M059J (cell line): ENCODE results near the gene NEUROG3. TPM values are rescaled to one million over a fixed set of nuclear protein-coding genes. Genes with fewer than 3 reads are reported as not detected.
"Not testable (repeated sequence)": the region's sequence is repeated elsewhere in the genome, so short reads cannot be mapped to it uniquely, and the experiment has no call there.

Source experiments
- DNase-seq: peaks from one replicate; pipeline ENCODE4 v3.0.0-alpha.2; 2012; ENCODE audit warnings: low read depth
- total RNA-seq: library from RNA; depleted of rRNA; stranded (reverse); fragments of >200 nt; shearing (Covaris generic); gene quantifications from 2 replicates; pipeline ENCODE4 v1.2.3, GENCODE V29; 2014

Gene NEUROG3
- total RNA-seq, 1 experiment from 2014 or later = not detected

- no peak for DNase-seq
These were observed 1.5 kb downstream of the NEUROG3 start for GRCh38 chr10:69571618-69572158.

GRCh38 chr10:69570050-69570816 lies 3.0 kb downstream of the NEUROG3 start:
- no peak for DNase-seq

- DNase-seq = no peak
These were observed 3.8 kb downstream of the NEUROG3 start for GRCh38 chr10:69569396-69569934.

- no peak for DNase-seq
These were observed 4.5 kb downstream of the NEUROG3 start for GRCh38 chr10:69568472-69569395.

- DNase-seq = peak; percentile 29
These were observed 5.3 kb downstream of the NEUROG3 start for GRCh38 chr10:69567920-69568319.

GRCh38 chr10:69562731-69563254 lies 10.4 kb downstream of the NEUROG3 start:
- DNase-seq = no peak

- no peak for DNase-seq
These were observed 13.7 kb downstream of the NEUROG3 start for GRCh38 chr10:69559525-69559924.

GRCh38 chr10:69558559-69558958 lies 14.7 kb downstream of the NEUROG3 start:
- no peak for DNase-seq

GRCh38 chr10:69554611-69555010 lies 18.6 kb downstream of the NEUROG3 start:
- no peak for DNase-seq

- no peak for DNase-seq
These were observed 19.9 kb downstream of the NEUROG3 start for GRCh38 chr10:69553328-69553727.

GRCh38 chr10:69552268-69552667 lies 21.0 kb downstream of the NEUROG3 start:
- no peak for DNase-seq

GRCh38 chr10:69549959-69550358 lies 23.3 kb downstream of the NEUROG3 start:
- DNase-seq = peak; percentile 9

- no peak for DNase-seq
These were observed 31.8 kb downstream of the NEUROG3 start for GRCh38 chr10:69541463-69541862.

GRCh38 chr10:69538461-69538860 lies 34.8 kb downstream of the NEUROG3 start:
- DNase-seq = no peak

GRCh38 chr10:69537449-69537848 lies 35.8 kb downstream of the NEUROG3 start:
- DNase-seq = no peak

- not testable (repeated sequence) for DNase-seq
These were observed 36.7 kb downstream of the NEUROG3 start for GRCh38 chr10:69536521-69536920.

- no peak for DNase-seq
These were observed 39.6 kb downstream of the NEUROG3 start for GRCh38 chr10:69533658-69534057.

GRCh38 chr10:69527961-69528360 lies 45.3 kb downstream of the NEUROG3 start:
- no peak for DNase-seq
